NCI-H2171 (cell line): ENCODE results near the gene COA8.
A peak's percentile ranks its signal among the peaks of the same experiment; 100 is the strongest.
"Not testable (repeated sequence)": the region's sequence is repeated elsewhere in the genome, so short reads cannot be mapped to it uniquely, and the experiment has no call there.

ENCODE experiments used
- DNase-seq: peaks from one replicate; lab custom pipeline; 2025; lab: John Stamatoyannopoulos, UW

COA8 gene

GRCh38 chr14:103525430-103526246 is 37.1 kb upstream of the COA8 start:
- DNase-seq = not testable (repeated sequence)

GRCh38 chr14:103526247-103526913 is 36.4 kb upstream of the COA8 start:
- DNase-seq = no peak

GRCh38 chr14:103526914-103527248 is 35.9 kb upstream of the COA8 start:
- no peak for DNase-seq

GRCh38 chr14:103527408-103528145 is 35.2 kb upstream of the COA8 start:
- no peak for DNase-seq

- DNase-seq = no peak
Observed at GRCh38 chr14:103528146-103528586, 34.6 kb upstream of the COA8 start.

- DNase-seq = peak; percentile 94
Observed at GRCh38 chr14:103528587-103529382, 34.0 kb upstream of the COA8 start, which contains the start of gene TRMT61A. Gene TRMT61A (plus strand): TSS chr14:103529196. CDS start chr14:103529979, 783 bp downstream.

GRCh38 chr14:103529383-103530365 is 33.1 kb upstream of the COA8 start:
- DNase-seq = no peak

GRCh38 chr14:103530390-103530789 is 32.4 kb upstream of the COA8 start:
- no peak for DNase-seq

GRCh38 chr14:103530831-103531230 is 31.9 kb upstream of the COA8 start:
- no peak for DNase-seq

GRCh38 chr14:103531421-103532215 is 31.1 kb upstream of the COA8 start:
- no peak for DNase-seq

- no peak for DNase-seq
Observed at GRCh38 chr14:103532216-103533136, 30.3 kb upstream of the COA8 start.

GRCh38 chr14:103533137-103533998 is 29.4 kb upstream of the COA8 start:
- DNase-seq = no peak

- no peak for DNase-seq
Observed at GRCh38 chr14:103533999-103534575, 28.7 kb upstream of the COA8 start.

GRCh38 chr14:103534576-103535061 is 28.1 kb upstream of the COA8 start:
- DNase-seq = no peak

- no peak for DNase-seq
Observed at GRCh38 chr14:103535081-103535890, 27.5 kb upstream of the COA8 start.

- no peak for DNase-seq
Observed at GRCh38 chr14:103535891-103536565, 26.7 kb upstream of the COA8 start.
